ENCODE data around the gene FSTL5. TPM values are rescaled to one million over a fixed set of nuclear protein-coding genes. Genes with fewer than 3 reads are reported as not detected.

The FSTL5 gene
- total RNA-seq, 3 donors from 2014 or later (not counting 1 experiment from before 2014, with no cell fraction given) = not detected

- no peaks in the 10 kb centered on the region for H3K4me1 Mint-ChIP-seq
- H3K36me3 Mint-ChIP-seq = no peaks in the 10 kb centered on the region
- no peaks in the 10 kb centered on the region for H3K27me3 Mint-ChIP-seq (ENCODE audit: low read depth in 2 of 2)
- intact Hi-C loops (cut with micrococcal nuclease) = no loop called here
- no peak overlapping the region for H3K4me3 Mint-ChIP-seq
- no peak overlapping the region for H3K27ac Mint-ChIP-seq
- peaks cover 16 to 25% of the 10 kb centered on the region in 2 donors for H3K9me3 Mint-ChIP-seq
- Histone ChIP-seq H3K9me3 (ENCODE audit: control insufficient read depth, insufficient read depth, low read length) (no peaks in the 10 kb centered on the region), H3K27ac (ENCODE audit: low read length) (no peak overlapping the region), H3K27me3 (ENCODE audit: control insufficient read depth, insufficient read depth, low read length) (no peaks in the 10 kb centered on the region), H3K4me1 (ENCODE audit: control insufficient read depth, insufficient read depth, low read length) (no peaks in the 10 kb centered on the region), H3K36me3 (ENCODE audit: control insufficient read depth, insufficient read depth, low read length) (no peaks in the 10 kb centered on the region), H3K4me3 (ENCODE audit: low read length) (no peak overlapping the region)
- TF ChIP-seq CTCF (IDR thresholded peaks at IDR 0.05) = no peak
- ATAC-seq (no peak), DNase-seq (no peak)
- no CpG with 5 or more reads among the region's 3 CpGs for WGBS (ENCODE audit: insufficient coverage)
These were observed 807.4 kb downstream of the FSTL5 start for GRCh38 chr4:161356351-161356750.

- no peak for DNase-seq
- Mint-ChIP-seq H3K4me1 (no peaks in the 10 kb centered on the region), H3K27ac (no peak overlapping the region), H3K4me3 (no peak overlapping the region), H3K27me3 (ENCODE audit: low read depth in 2 of 2) (no peaks in the 10 kb centered on the region), H3K36me3 (no peaks in the 10 kb centered on the region), H3K9me3 (peaks cover 19 to 31% of the 10 kb centered on the region in 2 donors)
- 84% methylated on average over 3 of the region's 3 CpGs for WGBS (ENCODE audit: insufficient coverage)
- no peaks in the 10 kb centered on the region for H3K4me1 ChIP-seq (ENCODE audit: control insufficient read depth, insufficient read depth, low read length)
- no peak for ATAC-seq
- H3K4me3 ChIP-seq (ENCODE audit: low read length) = no peak overlapping the region
- H3K27ac ChIP-seq (ENCODE audit: low read length) = no peak overlapping the region
- intact Hi-C loops (cut with micrococcal nuclease) = no loop called here
- TF ChIP-seq CTCF (IDR thresholded peaks at IDR 0.05) = no peak
- no peaks in the 10 kb centered on the region for H3K36me3 ChIP-seq (ENCODE audit: control insufficient read depth, insufficient read depth, low read length)
- H3K27me3 ChIP-seq (ENCODE audit: control insufficient read depth, insufficient read depth, low read length) = no peaks in the 10 kb centered on the region
- H3K9me3 ChIP-seq (ENCODE audit: control insufficient read depth, insufficient read depth, low read length) = no peaks in the 10 kb centered on the region
These were observed 812.9 kb downstream of the FSTL5 start for GRCh38 chr4:161350946-161351345.

- Histone ChIP-seq H3K4me1 (ENCODE audit: control insufficient read depth, insufficient read depth, low read length) (no peaks in the 10 kb centered on the region), H3K27ac (ENCODE audit: low read length) (no peak overlapping the region), H3K9me3 (ENCODE audit: control insufficient read depth, insufficient read depth, low read length) (peaks cover 3% of the 10 kb centered on the region), H3K36me3 (ENCODE audit: control insufficient read depth, insufficient read depth, low read length) (no peaks in the 10 kb centered on the region), H3K27me3 (ENCODE audit: control insufficient read depth, insufficient read depth, low read length) (no peaks in the 10 kb centered on the region), H3K4me3 (ENCODE audit: low read length) (no peak overlapping the region)
- Mint-ChIP-seq H3K4me3 (no peak overlapping the region), H3K27me3 (ENCODE audit: low read depth in 2 of 2) (no peaks in the 10 kb centered on the region), H3K36me3 (no peaks in the 10 kb centered on the region), H3K9me3 (peaks cover 10 to 23% of the 10 kb centered on the region in 2 donors), H3K27ac (no peak overlapping the region), H3K4me1 (no peaks in the 10 kb centered on the region)
- no peak for DNase-seq
- 88% methylated on average over 1 of the region's 1 CpG for WGBS (ENCODE audit: insufficient coverage)
- TF ChIP-seq CTCF (IDR thresholded peaks at IDR 0.05) = no peak
- intact Hi-C loops (cut with micrococcal nuclease) = no loop called here
- ATAC-seq = no peak
These were observed 818.1 kb downstream of the FSTL5 start for GRCh38 chr4:161345741-161346140.

- Mint-ChIP-seq H3K36me3 (no peaks in the 10 kb centered on the region), H3K4me3 (no peak overlapping the region), H3K9me3 (peaks cover 7 to 21% of the 10 kb centered on the region in 2 donors), H3K27me3 (ENCODE audit: low read depth in 2 of 2) (no peaks in the 10 kb centered on the region), H3K4me1 (no peaks in the 10 kb centered on the region), H3K27ac (no peak overlapping the region)
- Histone ChIP-seq H3K27ac (ENCODE audit: low read length) (no peak overlapping the region), H3K4me1 (ENCODE audit: control insufficient read depth, insufficient read depth, low read length) (no peaks in the 10 kb centered on the region), H3K36me3 (ENCODE audit: control insufficient read depth, insufficient read depth, low read length) (no peaks in the 10 kb centered on the region), H3K9me3 (ENCODE audit: control insufficient read depth, insufficient read depth, low read length) (peaks cover 3% of the 10 kb centered on the region), H3K27me3 (ENCODE audit: control insufficient read depth, insufficient read depth, low read length) (no peaks in the 10 kb centered on the region), H3K4me3 (ENCODE audit: low read length) (no peak overlapping the region)
- TF ChIP-seq CTCF (IDR thresholded peaks at IDR 0.05) = no peak
- WGBS (ENCODE audit: insufficient coverage) = 89% methylated on average over 2 of the region's 2 CpGs
- intact Hi-C loops (cut with micrococcal nuclease) = no loop called here
- DNase-seq = no peak
- ATAC-seq = no peak
These were observed 820.2 kb downstream of the FSTL5 start for GRCh38 chr4:161343569-161343950.
